HG03066 (cell line): Measurements from ENCODE around the gene S100A7.
"Not testable (repeated sequence)": the region's sequence is repeated elsewhere in the genome, so short reads cannot be mapped to it uniquely, and the experiment has no call there.

Source experiments
- ATAC-seq: cut with Tn5 transposase; IDR thresholded peaks from one replicate; pipeline ENCODE4 v1.9.1; 2021; ENCODE audit warnings: low read depth; ENCODE audit not compliant: unreplicated experiment

The S100A7 gene

DNA sequence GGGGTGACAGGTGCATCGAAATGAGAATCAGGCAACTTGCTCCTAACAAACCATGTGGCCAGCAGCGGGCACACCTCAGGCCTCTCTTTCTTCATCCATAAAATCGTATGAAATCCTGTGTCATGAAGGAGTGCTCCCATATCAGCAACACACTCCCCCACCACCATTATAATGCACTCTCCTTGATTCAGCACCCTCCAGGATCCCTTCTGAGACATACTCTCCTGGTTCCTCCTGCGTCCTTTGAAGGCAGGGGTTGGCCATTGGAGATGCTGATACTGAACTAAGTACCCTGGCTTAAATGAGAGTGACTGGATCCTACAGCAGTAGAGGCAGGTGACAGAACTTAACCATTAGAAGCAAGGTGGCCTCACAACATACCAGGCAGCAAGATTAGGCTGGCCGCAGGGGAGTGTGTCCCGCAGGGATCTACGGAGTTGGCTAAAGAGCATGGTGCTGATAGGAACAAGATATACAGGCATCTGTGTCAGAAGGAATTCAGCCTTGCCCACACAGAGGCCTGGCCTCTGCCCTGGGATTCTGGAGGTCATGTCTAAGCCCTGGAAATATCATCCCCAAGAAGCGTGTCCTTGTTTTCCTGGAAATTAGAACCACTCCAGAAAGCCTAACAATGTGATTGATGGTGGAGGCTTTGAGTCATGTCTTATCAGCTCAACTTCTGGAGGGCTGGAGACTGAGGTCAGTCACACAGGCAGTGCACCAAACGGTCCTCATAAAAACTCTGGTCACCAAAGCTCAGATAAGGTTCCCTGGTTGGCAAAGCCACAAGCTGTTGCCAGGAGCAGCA, 27.4 kb downstream of the S100A7 start:
- ATAC-seq, result no peak

DNA sequence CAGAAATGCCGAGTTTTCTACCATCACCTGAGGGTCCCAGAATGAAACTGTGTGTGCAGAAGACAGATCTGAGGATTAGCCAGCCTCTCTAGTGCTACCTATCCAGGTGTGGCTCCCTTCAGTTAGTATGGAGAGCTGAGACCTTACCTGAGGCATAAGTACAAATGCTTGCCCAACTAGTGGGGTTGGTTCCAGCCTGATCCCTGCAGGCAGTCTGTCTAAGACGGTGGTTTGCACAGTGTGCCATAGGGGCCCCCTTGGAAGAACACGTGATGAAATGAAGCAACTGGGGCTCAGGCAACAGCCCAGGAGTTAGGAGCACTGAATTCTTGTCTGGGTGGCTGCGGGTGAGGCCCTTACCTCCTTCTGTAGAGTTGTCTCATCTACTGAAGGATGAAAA, 28.5 kb downstream of the S100A7 start:
- no peak for ATAC-seq

DNA sequence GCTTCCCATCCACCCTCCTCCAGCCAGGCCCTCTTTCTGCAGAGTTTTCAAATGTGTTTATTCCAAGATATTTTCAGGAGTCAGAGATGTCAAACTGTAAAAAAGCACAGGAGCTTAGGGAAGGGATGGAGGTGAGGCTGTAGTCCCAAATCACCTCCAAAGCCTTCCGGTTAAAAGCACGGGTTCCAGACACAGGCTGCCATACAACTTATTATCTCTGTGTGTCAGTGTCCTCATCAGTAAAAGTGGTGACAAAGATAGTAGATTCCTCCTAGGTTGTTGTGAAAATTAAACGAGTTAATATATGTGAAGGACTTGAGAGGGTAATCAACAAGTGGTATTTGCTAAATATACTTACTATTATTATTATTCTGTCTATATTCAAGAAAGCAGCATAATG, 29.0 kb downstream of the S100A7 start:
- ATAC-seq, result no peak

DNA sequence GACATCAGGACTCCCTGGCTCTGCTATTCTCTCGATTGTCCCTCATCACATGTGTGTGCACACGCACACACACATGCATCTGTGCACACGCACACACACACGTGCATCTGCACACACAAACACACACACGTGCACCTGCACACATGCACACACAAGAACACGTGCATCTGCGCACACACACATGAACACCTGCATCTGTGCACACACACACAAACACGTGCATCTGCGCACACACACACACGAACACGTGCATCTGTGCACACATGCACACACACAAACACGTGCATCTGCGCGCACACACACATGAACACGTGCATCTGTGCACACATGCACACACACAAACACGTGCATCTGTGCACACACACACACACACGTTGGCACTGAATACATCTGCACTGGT, 29.4 kb downstream of the S100A7 start:
- ATAC-seq, result no peak

DNA sequence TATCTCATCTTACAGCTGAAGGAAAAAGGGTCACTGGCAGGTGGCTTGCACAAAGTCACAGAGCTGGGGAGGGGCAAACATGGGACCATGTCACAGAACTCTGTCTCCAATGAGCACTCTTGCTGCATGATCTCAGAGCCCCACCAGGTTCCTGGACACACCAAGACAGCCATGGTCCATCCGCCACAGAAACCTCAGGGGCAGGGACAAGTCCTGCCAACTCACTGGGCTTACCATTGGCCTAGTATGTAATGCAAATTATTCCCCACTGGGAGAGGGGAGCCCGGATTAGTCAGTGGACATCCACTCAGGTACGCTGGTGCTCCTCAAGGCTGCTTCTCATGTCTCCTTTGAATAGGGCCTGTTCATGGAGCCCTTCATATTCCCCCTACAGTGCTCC, 29.9 kb downstream of the S100A7 start:
- no peak for ATAC-seq

DNA sequence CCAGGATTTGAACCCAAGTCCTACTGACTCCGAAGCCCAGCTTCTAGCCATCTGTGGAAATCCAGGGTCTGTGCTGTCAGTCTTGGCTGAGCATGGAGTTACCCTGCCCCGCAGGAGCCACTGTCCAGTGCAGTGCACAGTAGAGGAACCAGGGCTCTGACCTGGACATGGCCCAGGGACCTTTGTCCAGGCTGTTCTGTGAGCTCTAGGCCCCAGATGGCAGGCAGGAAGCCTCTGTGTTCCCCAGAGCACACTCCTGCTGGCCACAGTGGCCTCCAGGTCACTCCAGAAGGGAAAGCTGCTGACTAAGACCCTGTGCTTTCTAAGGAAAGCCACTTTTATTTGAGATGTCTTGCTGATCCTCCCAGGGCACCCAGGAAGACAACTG, 30.3 kb downstream of the S100A7 start:
- ATAC-seq, result no peak

DNA sequence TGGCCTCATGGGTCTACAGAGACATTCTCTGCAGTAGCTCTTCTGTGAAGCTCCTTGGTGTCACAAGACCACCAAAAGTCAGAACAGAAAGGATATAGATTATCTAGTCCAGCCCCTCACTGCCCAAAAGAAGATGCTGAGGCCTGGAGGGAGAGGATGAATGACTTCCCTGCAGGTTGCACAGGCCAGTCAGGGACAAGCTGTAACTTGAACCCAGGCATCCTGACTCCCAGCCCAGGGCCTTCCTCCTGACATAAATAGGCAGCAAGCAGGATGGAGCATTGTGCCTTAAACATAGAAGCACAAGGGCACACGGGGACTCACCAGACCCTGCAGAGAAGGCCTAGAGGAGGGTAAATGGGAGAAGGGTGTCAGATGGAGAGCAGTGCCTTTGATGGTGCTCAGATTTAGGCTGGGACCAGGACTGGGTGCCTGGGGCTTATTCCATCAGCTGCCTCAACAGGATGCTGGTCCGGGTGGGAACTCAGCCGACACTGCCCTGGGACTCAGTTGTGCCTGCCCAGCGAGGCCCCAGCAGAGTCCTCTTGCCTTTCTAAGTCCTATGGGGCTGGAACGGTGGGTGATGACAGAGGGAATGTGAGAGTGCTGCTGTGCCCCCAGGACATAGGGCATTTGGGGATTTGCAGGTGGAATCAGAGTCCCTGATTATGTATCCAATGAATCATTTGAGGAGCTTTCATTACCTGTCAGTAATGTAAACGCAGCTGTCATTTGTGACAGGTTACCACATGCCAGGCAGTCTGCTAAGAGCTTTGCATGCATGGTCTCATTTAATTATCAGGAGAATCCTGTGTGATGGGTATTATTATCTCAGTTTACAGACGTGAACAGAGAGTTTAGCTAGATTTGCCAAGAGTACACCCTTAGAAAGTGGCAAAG, 30.9 kb downstream of the S100A7 start:
- ATAC-seq, result no peak

DNA sequence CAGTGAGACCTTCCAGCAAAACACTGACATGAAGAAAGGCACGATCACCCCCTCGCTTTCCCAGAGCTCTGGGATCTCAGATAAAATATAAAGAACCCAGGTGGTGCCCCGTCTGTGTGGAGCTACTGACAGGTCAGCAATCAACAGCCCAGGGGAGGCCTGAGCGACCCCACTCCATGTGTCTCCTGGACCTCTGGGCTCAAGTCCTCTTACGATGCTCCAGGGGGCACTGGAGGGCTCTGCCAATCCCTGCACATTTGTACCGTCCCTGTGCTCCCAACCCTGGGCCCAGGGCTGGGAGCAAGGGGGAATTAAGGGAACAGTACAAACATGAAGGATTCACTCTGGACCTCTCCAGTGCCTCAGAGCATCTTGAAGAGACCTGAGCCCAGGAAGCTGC, 31.7 kb downstream of the S100A7 start:
- no peak for ATAC-seq

DNA sequence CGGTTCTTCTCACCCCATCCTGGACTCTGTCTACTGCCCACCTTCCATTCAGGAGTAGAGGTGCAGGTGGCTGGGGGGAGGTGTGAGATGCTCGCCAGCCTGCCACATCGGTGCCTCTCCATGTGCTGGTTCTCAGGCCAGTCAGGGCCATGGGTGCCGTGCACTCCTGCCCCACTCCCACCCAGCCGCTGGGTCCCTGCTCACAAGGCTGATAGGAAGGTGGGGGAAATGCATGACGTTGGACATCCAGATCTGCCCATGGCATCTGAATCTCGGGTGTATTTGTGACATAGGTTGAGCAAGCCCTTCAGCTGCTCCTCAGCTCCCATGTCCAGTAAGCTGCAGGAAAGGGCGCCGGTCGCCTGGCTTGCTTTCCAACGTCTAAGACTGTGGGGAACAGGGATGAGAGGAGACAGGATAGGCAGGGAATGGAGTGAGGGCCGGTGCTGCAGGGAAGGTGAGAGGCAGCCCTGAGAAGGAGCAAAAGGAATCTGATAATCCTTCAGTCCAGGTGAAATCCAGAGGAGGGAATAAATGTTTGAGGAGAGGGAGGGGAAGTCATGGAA, 32.3 kb downstream of the S100A7 start:
- no peak for ATAC-seq

DNA sequence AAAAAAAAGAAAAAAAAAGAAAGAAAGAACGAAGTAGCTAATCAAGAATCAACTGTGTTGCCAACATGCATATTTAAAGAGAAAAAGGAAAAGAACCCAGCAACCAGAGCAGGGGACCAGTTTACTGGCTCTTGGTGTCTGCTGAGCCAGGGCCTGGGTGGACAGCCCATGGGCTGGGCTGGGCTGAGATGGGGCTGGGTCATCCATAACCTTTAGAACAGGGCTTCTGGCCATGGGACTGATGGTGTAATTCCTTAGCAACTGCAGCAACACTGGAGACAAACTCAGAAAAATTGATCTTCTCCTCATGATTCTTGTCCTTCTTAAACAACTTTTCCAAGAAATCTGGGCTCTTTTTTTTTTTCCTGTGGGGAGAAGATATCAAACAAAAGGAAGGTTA, 33.6 kb downstream of the S100A7 start:
- ATAC-seq, result no peak

DNA sequence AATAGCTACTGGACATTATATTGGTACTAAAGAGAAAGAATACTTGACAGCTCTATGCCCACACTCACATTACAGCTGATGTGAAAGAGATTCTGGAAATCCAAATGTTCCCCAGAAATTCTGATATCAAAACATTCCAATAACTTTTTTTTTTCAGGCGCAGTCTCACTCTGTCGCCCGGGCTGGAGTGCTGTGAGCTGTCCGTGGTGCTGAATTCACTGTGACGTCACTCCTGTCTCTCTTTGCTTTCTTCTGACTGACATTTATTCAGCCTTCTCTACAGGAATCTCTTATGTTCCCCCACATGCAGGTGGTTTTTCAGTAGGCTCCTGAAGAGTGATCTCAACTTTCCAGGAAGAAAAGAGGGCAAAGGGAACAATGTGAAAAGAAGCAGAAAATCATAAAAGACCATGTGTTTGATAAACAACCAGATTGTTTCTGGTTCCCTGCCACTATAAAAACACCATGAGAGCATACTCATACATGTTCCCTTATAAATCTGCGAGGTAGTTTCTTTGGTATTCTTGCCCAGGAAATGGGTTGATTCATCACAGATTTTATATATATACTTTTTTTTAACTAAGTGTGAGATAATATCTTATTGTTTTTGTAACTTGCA, 37.9 kb downstream of the S100A7 start:
- no peak for ATAC-seq

DNA sequence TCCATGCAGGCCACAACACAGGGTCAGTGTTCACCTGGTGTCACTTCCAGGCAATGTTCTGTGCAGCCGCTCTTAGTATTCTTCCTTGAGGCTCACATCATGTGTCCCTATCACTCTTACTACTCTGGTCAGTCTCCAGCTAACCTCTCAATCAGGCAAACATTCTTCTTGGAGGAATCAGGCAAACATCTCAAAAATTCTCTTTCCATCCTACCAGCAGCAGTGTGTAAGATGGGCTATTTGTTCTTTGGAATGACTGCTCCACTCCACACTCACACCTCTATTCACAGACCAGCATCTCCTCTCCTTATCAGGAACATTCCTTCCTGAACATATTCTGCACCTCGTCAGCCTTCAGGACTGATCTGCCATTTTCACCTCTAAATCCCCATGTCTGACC, 40.1 kb downstream of the S100A7 start:
- no peak for ATAC-seq

DNA sequence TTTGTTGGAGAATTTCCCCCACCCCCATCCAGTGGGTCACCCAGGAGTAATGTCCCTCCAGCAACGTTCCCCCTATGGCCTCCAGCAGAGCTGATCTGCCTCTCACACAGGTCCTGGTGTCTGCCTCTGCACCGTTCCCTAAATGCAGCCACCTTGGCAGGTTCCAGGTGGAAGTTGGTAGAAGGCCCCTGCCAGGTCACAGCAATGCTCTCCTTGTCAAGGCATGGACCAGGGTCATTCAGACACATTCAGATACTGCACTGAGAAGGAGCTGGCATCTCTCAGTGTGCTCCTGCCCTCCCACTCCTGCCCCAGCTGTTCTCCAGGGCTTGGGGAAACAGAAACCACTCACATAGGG, 41.0 kb downstream of the S100A7 start:
- not testable (repeated sequence) for ATAC-seq

DNA sequence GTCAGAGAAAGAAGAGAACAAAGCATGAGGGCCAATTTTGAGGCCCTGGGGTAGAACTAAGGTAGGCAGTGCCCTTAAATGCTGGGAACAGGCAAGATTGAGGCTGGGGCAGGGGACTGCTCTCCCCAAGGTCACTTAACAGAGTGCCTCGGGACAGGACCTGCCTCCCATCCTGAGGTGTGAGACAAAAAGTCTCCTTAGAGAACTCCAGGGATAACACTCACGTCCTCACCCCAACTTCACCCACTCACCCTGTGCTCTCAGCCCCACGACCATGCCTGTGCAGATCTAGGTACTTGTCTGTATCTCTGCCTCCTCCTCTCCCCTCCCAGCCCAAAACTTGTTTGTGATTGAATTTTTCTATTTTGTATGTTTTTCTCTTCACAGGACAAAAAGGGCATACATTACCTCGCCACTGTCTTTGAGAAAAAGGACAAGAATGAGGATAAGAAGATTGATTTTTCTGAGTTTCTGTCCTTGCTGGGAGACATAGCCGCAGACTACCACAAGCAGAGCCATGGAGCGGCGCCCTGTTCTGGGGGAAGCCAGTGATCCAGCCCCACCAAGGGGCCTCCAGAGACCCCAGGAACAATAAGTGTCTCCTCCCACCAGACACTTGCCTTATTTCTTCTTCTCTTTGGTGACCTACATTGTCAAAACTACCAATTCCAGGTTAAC, 41.6 kb downstream of the S100A7 start:
- not testable (repeated sequence) for ATAC-seq

DNA sequence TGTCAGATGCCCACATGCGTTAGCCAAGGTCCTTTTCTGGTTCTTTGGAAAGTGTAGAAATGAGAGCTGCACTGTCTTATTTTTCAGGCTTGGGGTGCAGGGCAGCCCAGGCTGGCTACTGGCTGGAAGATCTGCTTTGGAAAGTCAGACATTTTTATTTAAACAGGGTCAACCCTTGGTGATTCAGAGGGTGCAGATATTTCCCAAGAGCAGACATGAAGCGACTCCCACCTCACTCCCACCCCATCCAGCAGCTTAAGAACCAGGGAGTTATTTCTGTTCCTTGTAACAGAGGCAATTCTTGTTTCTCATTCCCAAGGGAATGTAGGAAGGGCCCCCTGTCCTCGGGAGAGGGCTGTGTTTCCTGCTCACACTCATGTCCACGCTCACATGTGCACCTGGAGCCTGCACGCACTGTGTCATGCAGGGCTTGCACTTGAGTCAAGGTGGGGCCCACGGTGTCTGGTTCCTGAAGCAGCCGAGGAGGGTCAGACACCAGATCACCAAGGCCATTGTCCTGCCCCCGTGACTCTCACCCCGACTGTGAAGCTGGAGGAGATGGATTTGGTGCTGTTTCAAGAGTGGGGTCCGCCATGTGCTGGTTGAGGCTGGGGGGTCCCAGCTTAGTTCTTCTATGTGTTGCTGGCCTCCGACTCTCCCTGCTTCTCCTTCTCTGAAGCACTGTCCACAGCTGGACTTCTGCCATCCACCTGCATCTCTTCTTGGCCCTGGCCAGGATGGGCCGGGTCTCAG, 43.1 kb downstream of the S100A7 start:
- no peak for ATAC-seq

DNA sequence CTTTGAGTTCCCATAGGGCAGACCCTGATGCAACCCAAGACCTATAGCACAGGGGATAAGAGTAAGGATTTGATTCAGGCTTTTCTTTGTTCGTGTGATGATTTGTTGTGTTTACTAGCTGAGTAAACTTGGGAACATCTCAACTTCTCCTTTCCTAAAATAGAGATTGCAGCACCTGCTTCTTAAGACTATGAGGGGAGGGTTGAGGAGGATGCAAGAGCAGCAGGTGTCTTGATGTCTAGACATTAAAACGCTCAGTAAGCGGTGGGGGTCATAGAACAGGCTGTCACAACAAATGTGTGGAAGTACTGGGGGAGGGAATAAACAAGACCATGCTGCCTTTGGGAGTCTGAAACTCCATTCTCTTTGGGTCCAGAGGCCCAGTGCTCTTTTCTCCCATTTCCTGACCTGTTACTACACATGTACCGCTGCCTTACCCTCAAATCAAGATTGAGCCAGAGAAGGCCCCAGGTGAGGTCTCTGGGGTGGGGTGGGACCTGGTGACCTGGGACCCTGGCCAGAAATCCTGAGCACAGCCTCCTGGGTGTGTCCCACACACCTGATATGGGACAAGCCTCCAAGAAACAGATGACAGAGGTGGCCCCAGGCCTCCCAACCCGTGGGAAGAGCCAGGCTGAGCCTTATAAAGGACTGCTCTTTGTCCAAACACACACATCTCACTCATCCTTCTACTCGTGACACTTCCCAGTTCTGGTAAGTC, 44.4 kb downstream of the S100A7 start, which contains the start of gene S100A7A:
Gene S100A7A, plus strand, starts transcription at position 671 of the 721 bp plus-strand sequence. CDS start 1,563 bp downstream, outside the sequence.
- ATAC-seq, result no peak

DNA sequence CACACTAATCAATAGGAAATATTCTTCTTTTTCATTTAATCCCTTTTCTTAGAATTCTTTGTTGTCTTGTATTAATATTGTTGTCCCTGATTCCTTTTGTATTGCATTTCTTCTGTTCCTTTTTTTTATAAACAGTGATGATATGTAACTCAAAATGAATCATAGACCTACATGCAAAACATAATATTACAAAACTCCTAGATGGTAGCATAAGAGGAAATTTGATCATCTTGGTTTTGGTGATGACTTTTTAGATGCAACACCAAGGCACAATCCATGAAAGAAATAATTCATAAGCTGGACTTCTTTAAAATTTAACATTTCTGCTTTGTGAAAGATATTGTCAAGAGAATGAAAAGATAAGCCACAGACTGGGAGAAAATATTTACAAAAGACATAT, 46.5 kb downstream of the S100A7 start:
- not testable (repeated sequence) for ATAC-seq
